ENCODE results near the gene CMTM7.

The CMTM7 gene

GRCh38 chr3:32391643-32392535 is at the start of gene CMTM7:
Gene CMTM7, plus strand, starts transcription at chr3:32391853. Its CDS starts 54 bp downstream, at chr3:32391907.
- no peak for DNase-seq (ENCODE audit: low read depth)

DNA sequence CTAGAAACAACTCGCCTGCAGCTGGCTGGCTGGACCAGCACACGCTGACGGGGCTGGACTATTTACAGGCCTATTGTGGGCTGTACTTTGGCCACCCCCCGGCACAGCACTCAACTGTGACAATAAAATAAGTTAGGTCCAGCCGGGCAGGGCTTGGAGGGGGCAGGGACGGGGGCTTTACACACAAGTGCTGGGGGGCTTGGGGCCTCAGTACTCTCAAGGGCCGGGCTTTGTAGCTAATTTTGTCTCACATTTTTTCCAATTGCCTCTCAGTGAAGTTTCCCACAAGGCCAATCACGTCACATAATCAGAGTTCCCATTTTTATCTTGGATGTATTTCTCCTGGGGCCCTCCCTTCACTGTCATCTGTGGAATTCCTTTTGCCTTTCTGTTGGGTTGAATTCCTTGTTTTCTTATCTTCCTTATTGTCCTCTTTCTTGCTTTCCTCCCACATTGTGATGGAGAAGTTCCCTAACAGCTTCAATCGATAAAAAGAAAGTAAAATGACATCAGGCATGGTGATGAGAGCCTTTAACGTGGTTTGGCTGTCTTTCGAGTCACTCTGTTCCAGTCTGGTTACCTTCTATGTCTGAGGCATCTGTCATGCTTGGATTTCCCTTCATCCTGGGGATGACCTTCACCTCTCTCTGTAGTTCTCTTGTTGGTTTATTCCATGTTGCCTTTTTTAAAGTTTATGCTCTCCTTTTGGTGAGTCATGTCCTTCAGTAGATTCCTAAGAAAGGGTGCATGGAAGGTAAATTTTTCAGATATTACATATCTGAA is 44.1 kb upstream of the CMTM7 start:
- no peak for DNase-seq (ENCODE audit: low read depth)

- no peak for DNase-seq (ENCODE audit: low read depth)
Measured at GRCh38 chr3:32349184-32349583, 42.5 kb upstream of the CMTM7 start.

DNA sequence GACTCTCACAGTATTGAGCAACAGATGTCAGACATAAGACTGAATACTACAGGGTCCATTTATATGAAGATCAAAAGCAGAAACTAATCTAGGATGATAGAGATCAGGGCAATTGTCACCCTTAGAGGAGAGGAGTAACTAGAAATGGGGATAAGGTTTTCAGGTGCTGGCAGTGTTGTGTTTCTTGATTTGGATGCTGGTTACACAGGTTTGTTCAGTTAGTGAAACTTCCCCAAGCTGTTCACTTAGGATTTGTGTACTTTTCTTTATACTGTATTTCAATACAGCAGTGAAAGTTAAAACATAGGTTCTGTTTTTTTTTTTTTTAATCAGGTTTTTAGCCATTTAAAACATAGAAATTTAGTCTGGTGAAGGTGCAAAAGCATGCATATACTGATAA is 39.1 kb upstream of the CMTM7 start:
- no peak for DNase-seq (ENCODE audit: low read depth)

DNA sequence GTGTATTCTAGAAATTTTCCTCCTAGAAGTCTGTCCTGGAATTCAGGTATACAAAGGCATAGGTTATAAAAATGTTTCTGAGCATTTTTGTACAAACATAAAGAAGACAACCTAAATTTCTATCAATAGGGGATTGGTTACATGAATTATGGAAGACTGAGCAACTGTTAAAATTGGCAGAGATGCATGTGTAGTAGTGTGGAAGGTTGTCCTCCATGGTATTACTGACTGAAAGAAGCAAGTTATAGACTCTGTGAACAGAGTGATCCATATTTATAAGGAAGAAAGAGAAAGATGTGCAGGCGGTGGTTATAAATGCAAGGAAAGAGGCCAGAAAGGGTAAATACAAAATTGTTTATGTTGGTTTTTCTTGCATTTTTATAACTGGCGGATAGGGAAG is 38.3 kb upstream of the CMTM7 start:
- DNase-seq (ENCODE audit: low read depth): no peak

GRCh38 chr3:32354362-32354778 is 37.3 kb upstream of the CMTM7 start:
- no peak for DNase-seq (ENCODE audit: low read depth)

GRCh38 chr3:32355751-32356291 is 35.8 kb upstream of the CMTM7 start:
- DNase-seq (ENCODE audit: low read depth): no peak

DNA sequence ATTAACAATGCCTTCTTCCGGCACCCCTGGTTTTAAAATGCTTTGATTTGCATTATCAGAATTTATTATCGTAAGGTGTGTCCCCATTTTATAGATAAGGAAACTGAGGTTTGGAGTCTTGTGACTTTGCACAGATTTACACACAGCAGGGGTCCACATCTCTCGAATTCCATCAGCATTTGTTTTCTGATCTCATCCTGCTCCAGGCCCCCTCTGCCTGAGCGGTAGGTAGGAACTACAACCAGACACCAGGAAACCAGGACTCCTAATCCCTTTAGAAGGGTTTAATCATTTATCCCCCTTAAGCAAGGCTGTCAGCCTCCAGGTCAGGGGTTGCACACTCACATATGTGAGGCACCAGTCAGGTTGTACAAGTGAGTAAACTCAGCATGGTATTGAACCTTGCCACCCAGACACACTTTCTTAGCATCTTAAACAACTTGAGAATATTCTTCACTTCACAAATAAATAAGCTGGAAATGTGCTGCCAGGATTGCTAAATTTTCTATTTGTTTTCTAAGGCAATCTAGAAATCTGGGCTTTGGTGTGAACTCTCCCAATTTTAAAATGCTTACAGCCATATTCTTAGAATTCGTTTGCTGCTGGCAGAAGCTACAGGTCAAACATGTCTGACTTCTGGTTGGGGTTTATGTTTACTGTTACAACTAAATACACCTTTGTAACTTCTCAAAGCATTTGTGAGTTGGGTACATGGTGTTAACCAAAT is 31.7 kb upstream of the CMTM7 start:
- no peak for DNase-seq (ENCODE audit: low read depth)

DNA sequence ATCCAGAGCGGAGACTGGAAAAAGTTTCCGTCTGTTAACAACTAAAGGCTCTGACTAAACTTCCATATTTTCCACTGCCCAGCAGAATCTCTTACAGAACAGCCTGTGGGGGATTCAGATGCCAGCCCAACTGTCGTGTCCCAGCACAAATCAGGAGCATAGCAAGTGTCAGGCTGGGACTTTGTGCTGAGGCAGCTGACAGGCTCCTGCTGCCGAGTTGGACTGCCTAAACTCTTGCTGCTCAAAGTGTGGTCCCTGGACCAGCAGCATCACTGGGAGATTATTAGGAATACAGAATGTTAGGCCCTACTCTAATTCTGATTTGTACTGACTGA is 31.2 kb upstream of the CMTM7 start:
- no peak for DNase-seq (ENCODE audit: low read depth)

GRCh38 chr3:32366638-32367397 is 24.8 kb upstream of the CMTM7 start:
- DNase-seq (ENCODE audit: low read depth): no peak

DNA sequence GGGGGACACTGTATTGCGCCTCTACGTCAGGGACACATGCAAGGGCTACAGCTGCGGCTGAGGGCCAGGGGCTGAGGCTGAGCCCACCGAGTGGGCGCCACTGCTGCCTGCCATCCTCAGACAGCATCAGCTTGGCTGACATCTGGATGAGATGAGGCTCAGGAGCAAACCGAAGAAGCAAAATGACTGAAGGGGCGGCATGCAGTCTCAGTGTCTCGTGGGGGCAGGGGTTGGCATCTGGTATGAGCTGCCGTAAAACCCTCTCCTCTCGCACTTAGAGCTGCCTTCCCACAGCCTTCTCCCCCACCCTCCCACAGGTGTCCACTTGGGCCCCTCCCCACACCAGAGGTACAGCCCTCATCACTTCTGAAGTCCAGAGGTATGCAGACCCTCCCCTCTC is 24.2 kb upstream of the CMTM7 start:
- DNase-seq (ENCODE audit: low read depth): no peak

GRCh38 chr3:32371461-32372212 is 20.0 kb upstream of the CMTM7 start:
- no peak for DNase-seq (ENCODE audit: low read depth)

GRCh38 chr3:32372213-32372490 is 19.5 kb upstream of the CMTM7 start:
- no peak for DNase-seq (ENCODE audit: low read depth)

GRCh38 chr3:32373276-32373675 is 18.4 kb upstream of the CMTM7 start:
- DNase-seq (ENCODE audit: low read depth): no peak

DNA sequence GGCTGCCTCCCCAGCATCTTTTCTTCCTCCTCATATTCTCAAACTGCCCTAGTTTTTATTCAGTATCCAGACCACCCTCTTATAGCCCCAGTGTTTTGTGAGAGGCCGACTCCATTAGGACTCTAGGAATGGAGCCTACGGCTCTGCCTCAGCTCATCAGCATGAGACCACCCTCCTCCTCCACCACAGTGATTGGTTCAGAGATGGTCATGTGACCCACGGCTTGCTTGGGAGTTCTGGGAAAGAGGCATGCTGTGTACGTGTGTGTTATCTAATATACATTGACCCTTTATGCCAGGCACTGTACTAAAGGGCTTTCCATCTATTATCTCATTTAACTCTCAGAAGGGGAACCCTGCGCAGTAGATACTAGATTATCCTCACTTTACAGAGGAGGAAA is 17.8 kb upstream of the CMTM7 start:
- no peak for DNase-seq (ENCODE audit: low read depth)

- no peak for DNase-seq (ENCODE audit: low read depth)
Measured at GRCh38 chr3:32374788-32375595, 16.7 kb upstream of the CMTM7 start.

DNA sequence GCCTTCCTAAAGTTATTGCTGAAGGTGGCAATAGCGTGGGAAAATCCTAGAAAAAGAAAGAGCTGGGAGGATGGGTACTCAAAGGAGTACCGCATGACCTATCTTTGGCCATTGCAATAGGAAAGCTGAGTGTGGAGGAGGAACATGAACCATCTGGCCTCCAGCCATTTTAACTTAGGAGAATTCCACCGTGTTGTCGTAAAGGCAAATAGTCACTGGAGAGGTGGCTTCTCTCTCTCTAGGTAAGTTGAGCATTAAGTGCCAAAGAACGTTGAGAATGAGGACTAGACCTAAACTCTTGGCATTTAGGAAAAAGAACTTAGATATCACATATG is 16.1 kb upstream of the CMTM7 start:
- no peak for DNase-seq (ENCODE audit: low read depth)

- no peak for DNase-seq (ENCODE audit: low read depth)
Measured at GRCh38 chr3:32376115-32376514, 15.5 kb upstream of the CMTM7 start.

DNA sequence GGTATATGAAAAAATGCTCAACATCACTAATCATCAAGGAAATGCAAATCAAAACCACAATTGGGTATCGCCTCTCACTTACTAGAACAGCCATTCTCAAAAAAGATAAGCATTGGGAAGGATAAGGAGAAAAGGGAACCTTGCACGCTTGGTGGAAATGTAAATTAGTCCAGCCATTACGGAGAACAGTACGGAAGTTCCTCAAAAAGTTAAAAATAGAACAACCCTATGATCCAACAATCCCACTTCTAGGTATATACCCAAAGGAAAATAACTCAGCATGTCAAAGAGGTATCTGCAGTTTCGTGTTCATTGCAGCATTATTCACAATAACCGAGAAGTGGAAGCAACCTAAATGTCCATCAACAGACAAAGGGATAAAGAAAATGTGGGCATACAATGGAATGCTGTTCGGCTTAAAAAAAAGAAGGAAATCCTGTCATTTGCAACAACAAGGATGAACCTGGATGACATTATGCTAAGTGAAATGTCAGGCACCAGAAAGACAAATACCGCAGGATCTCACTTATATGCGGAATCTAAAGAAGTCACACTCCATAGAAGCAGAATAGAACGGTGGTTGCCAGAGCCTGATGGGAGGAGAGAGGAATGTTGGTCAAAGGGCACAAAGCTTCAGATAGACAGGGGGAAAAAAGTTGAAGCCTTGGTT is 11.7 kb upstream of the CMTM7 start:
- DNase-seq (ENCODE audit: low read depth): no peak

- DNase-seq (ENCODE audit: low read depth): no peak
Measured at GRCh38 chr3:32381922-32382321, 9.7 kb upstream of the CMTM7 start.
